SKM-1 (cell line): ENCODE measurements around the gene SH3BGR.

ENCODE experiments used
- DNase-seq: peaks from one replicate; lab custom pipeline; 2025; ENCODE audit not compliant: unreplicated experiment; lab: John Stamatoyannopoulos, UW

SH3BGR gene

GRCh38 chr21:39454949-39455668 is 3.3 kb downstream of the SH3BGR start:
- no peak for DNase-seq

DNA sequence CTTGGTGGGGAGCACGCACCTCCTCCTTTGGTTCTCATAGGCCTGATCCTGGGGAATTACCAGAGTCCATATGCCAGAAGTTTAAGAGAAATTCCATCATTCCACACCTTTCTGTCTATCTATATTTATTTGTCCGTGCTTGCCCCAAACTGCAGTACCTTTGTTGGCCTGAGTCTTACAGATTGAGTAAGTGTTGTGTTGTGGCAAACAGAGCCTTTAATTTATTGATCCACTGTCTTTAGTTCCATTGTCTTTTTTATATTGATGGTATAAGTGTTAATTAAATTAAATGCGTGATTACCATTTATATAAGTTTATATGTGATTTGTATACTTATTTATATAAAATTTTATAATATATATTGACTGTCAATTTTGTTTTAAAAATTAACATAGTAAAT is 4.9 kb downstream of the SH3BGR start:
- no peak for DNase-seq

DNA sequence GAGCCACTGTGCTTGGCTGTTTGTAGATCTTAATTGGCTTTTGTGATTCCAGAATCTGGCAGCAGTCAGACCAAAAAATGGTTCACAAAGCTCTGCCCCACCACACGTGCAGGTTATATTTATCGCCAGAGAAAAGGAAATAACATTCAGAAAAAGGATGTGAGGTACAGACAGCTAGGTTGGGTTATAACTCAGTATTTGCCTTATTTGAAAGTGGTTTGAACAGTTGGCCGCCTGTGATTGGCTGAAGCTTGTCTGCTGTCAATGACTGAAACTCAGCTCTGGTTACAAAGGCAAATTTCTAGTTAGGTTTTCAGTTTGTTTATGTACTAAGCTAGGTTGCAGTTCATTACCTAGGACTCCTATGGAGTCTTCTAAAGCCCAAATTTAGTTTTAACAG is 9.6 kb downstream of the SH3BGR start:
- DNase-seq = no peak

- DNase-seq = no peak
Measured at GRCh38 chr21:39463308-39463707, 11.5 kb downstream of the SH3BGR start.

DNA sequence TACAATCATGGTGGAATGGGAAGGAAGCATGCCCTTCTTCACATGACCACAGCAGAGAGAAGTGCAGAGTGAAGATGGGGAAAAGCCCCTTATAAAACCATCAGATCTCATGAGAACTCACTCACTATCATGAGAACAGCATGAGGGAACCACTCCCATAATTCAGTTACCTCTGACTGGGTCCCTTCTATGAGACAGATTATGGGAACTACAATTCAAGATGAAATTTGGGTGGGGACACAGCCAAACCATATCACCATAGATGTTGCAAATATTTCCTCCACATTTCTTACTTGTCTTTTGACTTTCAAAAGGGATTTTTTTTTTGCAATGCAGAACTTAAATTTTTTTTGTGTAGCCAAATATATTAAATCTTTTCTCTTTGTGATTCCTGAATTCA is 14.8 kb downstream of the SH3BGR start:
- DNase-seq = no peak

DNA sequence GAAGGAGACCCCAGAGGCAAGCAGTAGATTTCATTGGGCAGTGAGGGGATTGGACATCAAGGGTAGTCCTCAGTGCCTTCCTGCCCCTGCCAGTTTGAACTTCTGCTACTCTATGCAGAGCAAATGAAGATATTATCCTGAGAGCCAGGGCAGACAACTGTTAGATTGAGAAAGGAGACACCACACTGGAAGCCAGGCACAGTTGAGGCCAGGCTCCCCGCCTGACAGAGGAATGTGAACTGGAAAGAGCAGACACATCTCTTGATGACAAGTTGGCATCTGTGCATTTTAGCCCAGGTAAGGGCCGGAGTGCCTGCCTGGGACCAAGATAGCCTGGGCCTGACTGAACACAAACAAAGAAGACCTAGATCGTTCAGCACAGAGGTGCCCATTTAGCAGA is 16.0 kb downstream of the SH3BGR start:
- no peak for DNase-seq

DNA sequence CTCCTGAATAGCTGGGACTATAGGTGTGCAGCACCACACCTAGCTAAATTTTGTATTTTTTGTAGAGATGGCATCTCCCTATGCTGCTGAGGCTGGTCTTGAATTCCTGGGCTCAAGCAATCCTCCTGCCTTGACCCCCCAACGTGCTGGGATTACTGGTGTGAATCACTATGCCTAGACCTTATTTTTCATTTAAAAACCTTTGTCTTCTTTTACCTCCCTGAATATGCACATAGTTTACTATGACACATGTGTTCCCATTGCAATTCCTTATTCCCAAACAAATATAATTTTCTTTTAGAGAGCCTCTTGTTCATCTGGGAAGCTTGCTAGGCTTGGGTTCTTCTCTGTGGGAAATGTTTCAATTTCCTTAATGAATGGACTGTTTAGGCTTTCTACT is 16.8 kb downstream of the SH3BGR start:
- no peak for DNase-seq

GRCh38 chr21:39471598-39471997 is 19.8 kb downstream of the SH3BGR start:
- DNase-seq = no peak

GRCh38 chr21:39472786-39473185 is 21.0 kb downstream of the SH3BGR start:
- DNase-seq = no peak

DNA sequence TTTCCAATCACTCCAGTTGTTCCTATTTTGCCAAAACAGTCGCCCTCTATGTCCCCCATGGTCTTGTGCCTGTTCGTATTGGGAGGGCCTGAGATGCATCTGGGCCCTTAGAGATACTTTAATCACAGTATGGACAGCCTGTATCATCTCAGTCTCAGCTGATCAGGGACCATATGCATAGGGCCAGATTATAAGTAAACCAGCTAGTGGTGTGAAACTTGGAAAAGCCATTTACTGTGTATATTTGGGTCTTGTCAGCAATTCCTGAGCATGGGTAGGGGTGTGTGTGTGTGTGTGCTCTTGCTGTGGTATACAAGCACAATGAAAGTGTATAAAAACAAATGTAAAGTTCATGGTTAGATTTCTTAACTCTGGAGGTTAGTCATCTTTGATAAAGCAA is 22.8 kb downstream of the SH3BGR start:
- no peak for DNase-seq

- no peak for DNase-seq
Measured at GRCh38 chr21:39479164-39479813, 27.5 kb downstream of the SH3BGR start.

DNA sequence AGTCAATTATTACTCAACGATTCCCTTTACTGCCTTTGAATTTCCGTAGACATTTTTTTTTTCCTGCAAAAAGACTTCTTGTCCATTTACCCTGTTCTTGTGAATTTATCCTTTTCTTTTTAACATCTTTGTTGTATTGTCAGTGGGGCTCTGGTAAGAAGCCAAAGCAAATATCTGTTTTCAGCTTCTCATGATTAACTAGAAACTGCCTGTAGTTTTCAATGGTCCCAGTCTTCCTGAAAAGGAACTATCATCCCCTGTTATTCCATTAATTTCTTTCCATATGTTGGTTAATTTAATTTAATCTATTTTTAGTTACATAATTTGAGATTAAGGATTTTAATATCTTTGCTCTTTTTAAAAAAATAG is 28.0 kb downstream of the SH3BGR start:
- no peak for DNase-seq

GRCh38 chr21:39480271-39480670 is 28.5 kb downstream of the SH3BGR start:
- DNase-seq = no peak

- no peak for DNase-seq
Measured at GRCh38 chr21:39481886-39482285, 30.1 kb downstream of the SH3BGR start.

DNA sequence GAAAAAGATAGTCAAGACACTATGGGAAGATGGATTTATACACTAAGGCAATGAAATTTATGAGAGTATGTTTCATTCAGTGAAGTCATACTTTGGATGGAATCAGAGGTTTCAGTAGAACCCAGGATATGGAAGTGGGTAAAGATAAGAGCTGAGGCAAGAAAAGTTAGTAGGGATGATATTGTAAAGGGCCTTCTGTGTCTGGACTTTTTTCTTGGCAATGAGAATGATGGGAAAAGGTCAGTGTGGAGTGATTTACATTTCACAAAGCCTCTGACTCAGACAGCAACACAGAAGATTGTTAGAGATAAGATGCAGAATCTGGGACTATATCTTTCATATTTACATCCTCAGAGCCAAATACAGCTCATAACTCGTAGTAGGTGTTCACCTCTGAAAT is 32.1 kb downstream of the SH3BGR start:
- DNase-seq = no peak

GRCh38 chr21:39484711-39485276 is 33.0 kb downstream of the SH3BGR start:
- DNase-seq = no peak

DNA sequence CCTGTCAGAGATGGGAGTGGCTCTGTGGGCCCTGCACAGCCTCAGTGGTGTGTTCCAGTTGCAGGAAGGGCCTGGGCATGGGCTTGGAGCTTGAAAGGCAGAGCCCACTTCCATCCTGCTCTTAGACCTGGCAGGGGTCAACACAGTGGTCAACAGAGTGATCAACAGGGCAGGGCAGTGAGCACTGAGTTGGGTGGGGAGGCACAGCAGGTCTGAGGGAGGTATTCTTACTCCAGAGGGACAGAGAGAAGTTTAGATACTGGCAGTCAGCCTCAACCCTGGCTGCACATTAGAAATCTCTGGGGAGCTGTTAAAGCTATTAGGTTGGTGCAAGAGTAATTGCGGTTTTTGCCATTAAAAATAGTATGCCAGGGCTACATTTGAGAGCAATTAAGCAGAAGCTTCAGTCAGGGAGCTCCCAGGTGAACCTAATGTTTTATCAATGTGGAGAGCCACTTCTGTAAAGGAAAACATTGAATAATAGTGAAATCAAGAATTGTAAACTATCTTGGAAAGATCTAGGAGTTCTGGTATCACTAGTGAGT is 37.7 kb downstream of the SH3BGR start:
- DNase-seq = no peak

DNA sequence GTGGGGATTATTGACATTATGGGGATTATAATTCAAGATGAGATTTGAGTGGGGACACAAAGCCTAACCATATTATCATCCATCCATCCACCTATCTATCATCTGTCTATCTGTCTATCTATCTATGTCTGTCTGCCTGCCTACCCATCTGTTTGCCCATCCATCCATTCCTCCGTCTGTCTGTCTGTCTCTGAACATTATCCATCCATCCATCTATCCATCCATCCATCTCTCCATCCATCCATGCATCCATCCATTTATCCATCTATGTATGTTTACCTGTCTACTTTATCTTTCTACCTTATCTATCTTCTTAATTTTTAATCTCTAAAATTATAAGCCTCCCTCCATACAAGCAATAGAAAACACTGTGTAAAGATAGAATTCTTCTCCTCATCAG is 47.4 kb downstream of the SH3BGR start:
- DNase-seq = no peak

GRCh38 chr21:39502631-39503030 is 50.9 kb downstream of the SH3BGR start:
- DNase-seq = no peak

GRCh38 chr21:39503123-39503762 is 51.5 kb downstream of the SH3BGR start:
- DNase-seq = no peak

DNA sequence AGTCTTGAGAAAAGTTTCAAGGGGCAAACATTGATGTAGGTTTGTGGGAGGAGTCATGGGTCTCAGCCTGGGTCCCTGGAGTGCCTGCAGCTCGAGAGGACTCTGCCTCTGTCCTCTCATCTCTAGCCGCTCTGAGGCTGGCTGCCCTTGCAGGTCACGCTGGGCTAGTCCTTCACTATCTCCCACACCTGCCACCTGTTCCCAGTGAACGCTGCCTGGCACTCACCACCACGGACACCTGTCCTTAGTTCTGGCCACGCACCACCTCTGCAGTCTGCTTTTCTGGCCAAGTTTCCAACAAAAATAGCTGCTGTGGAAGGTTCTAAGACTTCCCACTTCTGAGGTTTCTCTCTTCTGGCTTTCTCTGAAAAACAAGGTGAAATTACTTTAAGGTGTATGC is 52.5 kb downstream of the SH3BGR start:
- DNase-seq = no peak

DNA sequence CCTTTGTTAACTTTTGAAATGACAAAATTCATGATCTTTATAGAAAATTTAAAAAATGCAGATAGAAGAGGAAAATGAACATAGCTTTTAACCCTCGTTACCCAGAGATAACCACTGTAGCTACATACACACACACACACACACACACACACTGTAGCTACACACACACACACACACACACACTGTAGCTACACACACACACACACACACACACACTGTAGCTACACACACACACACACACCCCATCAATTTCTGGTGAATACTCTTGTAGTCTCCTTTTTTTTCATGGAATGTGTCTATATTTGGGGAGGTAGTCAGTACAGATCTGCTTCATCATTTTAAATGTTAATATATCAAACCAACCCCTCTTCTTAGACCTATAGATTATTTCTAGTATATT is 58.5 kb downstream of the SH3BGR start:
- DNase-seq = no peak
